GM19324 (cell line): ENCODE data around the gene RAPGEF1.
A peak's percentile ranks its signal among the peaks of the same experiment; 100 is the strongest.

Experiments used
- ATAC-seq: cut with Tn5 transposase; IDR thresholded peaks from one replicate; pipeline ENCODE4 v1.9.1; 2021; ENCODE audit warnings: mild to moderate bottlenecking, moderate library complexity; ENCODE audit not compliant: unreplicated experiment, low FRiP score

The RAPGEF1 gene

DNA sequence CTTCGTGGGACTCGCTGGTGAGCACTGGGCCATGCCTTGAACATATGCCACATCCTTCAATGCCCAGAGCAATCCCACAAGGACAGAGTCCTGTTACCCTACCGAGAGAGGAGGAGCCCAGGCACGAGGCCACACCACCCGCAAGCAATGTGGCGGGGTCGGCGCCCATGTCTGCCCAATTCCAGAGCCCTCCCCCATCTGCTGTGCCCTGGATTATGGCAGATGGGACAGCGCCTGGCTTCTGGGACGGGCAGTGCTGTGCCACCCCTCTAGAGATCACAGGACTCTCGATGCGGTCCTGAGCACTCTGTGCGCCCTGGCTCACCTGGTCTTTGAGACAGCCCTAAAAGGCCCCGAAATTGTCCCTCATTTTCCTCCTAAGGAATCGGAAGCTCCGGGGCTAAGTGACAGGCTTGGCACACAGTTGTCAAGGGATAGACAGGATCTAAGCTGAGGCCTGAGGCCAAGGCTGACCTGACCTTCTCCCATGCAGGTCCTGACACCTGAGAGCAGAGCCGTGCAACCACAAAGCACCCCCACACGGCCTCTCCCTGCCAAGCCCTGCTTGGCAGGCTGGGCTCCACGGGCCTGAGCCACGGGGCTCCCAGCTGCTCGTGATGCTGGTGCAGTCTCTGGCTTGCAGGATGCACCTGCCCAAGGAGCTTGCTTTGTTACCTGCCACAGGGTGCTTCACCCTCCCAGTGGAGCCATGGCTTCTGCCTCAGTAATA, 145.8 kb downstream of the RAPGEF1 start:
- ATAC-seq, result no peak

DNA sequence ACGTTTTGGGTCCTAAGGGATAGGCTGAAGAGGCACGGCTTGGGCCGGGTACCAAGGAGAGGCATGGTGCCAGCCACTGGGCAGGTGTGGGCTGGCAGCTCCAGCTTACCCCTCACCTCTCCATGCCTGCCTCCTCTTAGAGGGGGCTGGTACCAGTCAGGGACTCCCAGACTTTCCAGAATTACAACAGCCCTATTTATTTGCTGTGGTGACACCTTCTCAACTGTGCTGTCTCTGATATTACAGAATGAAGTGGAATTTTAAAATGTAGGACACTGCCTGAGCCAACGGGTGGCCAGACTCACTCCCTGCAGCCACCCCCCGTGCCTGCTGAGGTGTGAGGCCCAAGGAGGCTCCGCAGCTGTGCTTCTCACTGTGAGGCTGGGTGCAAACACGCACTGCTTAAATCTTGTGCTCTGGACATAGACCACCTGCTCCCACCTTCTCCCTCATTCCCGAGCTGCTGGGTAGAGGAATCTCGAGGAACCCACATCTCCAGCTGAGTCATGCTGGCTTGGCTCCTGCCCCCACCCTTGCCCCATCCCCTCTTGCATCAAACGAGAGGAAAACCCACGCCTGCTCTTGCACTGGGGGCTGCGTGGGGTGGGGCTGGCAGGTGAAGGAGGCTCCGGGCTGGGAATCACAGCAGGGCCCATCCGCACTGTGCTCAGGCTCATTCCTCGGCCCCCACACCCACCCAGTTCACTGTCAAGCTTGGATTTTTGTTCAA, 146.6 kb downstream of the RAPGEF1 start:
- no peak for ATAC-seq

DNA sequence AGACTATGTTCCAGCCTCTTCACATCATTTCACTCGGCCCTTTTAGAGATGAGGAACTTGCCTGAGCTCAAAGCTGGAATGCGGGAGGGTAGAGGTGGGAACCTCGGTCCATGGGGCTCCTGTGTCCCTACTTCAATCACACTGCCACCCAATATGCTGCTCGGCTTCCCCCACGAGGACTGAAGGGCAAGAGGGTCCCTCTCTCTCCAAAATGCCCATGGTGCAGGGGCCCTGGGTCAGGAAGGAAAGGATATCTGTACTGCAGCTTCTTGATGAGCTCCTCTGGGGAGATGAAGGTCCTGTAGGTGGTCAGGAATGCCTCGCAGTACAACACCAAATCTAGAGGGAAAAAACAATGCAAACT, 148.0 kb downstream of the RAPGEF1 start:
- no peak for ATAC-seq

DNA sequence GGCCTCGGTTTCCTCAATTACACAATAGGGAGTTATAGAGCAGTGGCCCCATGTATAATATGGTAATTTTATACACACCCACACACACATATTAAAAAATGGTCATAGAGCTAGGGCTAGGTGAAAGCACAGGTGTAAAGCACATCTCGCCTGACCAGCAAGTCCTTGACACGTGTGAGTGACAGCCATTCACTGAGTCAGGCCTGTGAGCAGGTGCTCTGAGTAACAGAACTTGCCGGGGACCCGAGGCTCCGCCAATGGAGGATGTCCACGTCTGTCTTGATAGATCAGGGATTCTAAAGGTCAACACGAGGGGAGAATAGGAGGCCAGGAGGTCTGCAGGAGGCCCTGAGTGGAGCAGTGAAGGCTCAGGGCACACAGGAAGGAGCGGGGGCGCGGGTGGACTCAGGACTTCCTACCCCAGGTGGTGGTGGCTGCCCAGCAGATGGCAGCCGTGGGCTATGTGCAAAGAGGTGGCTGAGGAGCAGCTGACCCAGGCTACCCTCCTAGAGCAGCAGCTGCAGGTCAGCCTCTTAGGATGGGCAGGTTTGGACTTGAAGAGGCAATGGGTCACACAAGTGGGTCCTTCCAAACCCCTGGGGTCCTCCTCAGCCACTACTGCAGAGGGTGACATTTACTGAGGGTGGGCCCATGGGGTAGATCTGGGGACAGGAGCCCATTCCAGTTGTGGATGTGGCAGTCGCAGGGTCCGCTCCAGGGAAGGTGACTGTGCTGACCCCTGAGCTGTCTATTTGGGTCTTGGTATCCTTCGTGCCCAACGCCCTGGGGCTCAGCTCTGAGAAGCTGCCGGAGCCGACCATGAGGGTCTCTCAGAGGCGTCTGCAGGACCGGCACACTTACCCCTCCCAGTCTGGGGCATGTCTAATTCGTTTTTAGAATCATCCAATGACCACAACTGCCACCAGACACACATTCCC, 148.7 kb downstream of the RAPGEF1 start:
- no peak for ATAC-seq

DNA sequence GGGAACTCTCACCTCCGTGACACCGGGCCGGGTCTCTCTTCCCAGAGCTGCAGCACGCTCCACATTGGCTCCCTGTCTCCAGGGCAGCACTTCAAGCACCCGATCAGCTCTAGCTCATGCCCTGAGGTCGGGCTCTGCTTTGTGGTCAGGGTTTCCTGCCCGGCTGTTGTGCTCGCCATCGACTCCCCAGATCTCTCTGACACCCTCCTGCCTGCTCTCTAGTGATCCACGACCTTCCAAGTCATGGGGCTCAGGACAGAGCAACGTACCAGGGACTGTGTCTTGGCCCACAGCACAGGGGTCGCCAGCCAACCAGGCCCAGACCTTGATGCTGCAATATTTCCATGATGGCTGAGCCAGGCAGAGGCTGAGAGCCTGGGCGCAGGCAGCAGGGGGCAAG, 149.4 kb downstream of the RAPGEF1 start:
- ATAC-seq, result no peak

DNA sequence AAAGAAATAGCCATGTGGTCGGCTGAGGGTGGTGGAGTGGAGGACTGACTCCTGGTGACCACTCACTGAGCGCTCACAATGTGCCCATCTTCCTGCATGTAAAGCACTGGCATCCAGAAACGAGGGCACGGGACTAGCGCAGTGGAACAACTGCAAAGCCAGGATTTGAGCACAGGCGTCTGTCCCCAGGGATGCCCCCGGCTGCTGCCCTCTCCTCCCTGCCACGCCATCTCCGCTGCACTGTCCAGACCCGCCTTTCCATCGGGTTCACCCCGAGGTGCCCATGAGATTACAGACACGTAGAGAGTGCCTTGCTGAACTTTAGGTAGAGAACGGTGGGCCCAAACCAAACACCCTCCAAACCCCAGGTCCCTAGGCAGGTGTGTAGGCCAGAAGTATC, 149.9 kb downstream of the RAPGEF1 start:
- no peak for ATAC-seq

DNA sequence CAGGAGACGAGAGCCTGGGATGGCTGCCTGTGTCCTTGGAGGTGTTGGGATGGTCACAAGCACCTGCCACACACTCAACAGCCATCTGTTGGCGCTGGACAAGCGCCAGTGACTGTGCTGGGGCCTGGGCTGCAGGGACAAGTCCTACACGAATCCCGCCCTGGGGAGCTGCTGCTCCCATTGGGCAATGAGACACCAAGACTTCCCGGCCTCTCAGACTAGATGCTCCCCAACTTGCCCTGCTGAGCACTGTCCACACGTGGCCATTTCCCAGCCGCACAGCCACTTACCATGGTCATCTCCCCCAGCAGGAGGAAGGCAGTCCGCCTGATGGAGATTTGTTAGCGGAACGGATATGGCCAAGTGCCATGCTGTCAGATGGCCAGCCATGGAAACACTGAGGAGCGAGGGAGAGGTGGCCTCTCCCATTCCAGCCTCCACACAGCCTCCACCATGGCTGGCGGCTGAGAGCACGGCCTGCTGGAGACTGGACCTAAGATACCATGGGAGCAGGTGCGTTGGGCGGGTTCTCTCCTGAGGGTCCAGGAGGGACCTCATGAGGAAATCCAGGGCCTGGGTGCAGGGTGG, 150.7 kb downstream of the RAPGEF1 start:
- ATAC-seq, result no peak

DNA sequence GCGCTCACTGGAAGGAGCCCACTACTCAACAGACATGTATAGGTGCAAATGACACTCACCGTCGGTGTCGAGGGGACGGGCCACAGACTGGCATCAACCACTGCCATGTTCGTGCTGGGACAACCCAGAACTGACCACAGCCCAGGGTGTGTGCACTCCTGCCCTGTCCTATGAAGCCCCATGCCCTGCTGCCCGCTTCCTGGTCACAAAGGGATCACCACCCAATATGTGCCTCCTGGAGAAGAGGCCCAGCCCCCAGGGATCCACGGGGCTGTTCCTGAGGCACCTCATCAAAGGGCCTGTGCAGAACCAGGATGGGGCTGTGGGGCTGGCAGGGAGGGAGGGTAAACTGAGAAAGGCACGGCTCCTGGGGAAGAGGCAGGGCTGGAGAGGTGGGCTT, 151.5 kb downstream of the RAPGEF1 start:
- ATAC-seq, result no peak

DNA sequence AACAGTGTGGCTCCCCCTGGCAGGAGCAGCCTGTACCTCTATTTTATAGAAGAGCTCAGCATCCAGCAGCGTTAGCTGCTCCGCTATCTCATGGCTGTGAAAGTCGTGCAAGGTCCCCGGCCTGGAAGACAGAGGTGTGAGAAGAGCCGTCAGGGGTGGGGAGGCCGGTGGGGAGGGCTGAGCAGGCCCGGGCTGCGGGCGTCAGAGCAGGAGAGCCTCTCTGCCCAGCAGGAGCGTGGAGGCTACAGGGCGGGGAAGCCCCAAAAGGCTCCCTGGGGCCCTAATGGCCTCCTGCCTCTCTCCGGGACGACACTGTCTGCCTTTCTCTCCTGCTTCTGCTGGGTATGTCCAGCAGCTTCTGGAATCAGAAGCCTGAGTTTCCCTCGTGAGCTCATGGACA, 152.0 kb downstream of the RAPGEF1 start:
- ATAC-seq, result no peak

DNA sequence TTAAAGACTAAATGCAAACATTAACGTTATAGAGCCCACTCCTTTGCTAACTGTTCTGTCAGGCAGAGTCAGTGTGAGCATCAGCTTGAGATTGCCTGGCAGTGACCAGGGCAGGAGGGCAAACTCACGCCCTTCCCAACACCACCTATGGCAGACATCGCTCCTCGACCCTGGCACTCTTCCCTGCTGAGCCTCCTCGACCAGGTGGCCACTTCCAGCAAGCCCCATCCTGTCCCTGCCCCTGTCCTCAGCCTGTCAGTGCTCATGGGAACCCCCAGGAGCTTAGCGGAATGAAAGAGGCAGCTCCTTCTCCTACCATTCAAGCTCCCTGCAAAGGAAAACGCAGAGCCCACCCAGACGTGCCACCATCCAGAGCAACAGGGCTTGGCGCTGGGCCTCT, 152.5 kb downstream of the RAPGEF1 start:
- no peak for ATAC-seq

DNA sequence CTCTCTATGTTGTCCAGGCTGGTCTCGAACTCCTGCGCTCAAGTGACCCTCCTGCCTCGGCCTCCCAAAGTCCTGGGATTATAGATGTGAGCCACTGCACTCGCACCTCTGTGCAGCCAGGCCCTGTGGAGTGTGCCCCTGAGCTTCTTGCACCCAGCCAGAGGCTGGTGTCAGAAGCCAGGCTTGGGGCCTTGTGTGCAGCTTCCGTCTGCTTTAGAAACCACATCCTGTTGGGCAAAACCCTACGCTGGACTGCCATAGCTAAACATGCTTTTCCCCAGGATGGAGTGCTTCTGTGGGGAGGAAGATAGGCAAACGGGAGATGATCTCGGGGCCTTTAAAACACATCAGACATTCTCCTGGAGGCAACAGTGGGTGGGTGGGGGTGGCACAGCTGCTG, 154.5 kb downstream of the RAPGEF1 start:
- ATAC-seq, result no peak

DNA sequence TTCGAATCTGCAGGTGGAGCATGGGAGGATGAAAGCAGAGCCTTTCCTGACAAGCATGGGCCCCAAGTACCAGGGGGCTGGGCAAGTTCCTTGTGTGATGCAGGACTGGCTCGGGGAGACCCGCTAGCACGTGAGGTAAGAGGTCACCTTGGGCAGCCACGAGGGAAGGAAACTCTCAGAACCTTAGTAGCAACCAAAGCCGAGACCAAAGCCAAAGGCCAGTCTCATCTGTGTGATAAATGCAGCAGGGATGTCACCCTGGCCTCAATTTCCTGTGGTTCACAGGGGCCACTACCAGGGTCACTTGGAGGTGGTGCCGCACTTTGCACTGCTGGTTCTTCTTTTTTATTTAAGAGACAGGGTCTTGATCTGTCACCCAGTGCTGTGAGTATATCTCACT, 155.0 kb downstream of the RAPGEF1 start:
- ATAC-seq, result no peak

DNA sequence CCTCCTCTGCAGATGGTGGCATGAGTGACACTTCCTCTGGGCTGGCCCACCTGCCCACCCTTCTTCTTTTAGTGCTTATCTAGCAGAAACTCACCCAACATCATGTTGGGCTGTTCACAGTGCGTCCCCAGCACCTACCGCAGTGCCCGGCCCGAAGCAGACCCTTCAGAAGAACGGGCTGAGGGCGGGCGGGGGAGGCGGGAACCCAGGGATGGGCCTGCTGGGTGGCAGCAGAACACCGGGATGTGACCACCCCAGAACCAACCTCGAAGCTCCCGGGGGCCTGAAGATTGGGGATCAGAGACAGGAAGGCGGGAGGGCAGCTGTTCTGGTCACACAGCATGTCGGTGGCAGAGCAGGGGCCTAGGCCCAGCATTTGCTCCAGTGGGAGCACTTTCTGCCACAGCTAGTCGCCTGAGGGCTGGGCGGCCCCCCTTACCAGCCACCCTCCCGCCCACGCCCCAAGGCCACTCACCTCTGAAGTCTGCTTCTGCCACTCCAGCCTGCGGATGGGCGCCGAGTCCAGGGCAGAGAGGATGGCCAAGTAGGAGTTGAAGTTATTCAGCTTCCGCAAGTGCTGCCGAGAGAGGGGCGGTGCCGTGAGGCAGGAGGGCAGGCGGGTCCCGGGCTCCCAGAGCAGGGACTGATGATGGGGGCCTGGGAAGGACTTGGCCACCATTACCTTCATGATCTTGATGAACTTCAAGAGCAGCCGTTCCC, 155.9 kb downstream of the RAPGEF1 start:
- no peak for ATAC-seq

DNA sequence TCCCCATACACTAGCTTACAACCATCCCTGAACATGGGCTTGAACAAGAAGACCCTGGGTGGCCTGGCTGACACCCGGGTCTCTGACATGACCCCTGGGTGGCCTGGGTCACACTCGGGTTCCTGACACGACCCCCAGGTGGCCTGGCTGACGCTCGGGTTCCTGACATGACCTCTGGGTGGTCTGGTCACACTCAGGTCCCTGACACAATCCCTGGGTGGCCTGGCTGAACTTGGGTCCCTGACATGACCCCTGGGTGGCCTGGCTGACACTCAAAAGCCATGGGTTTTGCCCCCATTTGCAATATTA, 156.6 kb downstream of the RAPGEF1 start:
- no peak for ATAC-seq

DNA sequence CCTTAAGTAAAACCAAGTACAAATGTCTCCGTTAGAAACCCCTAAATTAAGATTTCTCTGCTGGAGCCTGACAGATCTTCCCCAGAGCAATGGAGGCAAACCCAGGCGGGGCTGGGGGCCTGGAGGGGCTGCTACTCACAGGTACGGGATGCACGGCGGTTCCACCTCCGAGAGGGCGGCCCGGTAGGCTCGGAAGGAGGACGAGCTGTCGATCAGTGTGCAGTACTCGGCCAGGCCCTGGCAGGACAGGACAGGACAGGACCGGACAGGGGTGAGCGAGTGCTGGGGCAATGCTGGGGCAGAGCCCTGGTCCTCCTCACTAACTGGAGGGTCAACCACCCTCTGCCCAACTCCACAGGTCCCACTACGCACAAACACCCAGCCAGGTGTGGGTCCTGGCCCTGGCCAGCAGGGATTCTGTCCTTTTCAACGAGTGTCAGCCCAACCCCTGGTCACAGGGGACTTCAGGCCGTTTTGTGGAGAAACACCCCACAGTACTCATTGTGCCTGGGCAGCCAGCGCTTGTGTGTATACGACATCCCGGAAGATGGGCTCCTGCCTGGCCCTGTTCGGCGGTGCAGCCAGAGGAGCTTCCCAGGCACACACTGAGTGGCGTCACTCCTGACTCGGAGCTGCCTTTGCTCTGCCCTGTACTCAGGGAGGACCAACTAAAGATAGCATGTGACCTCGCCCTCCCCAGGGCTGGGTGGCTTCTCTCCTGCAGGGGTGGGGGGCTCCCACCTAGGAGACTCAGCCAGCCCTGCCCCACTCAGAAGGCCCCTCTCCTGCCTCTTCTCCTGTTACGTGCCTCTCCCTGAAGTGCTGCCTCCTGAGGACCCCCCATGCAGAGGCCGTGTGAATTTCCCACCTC, 157.2 kb downstream of the RAPGEF1 start:
- ATAC-seq, result no peak

DNA sequence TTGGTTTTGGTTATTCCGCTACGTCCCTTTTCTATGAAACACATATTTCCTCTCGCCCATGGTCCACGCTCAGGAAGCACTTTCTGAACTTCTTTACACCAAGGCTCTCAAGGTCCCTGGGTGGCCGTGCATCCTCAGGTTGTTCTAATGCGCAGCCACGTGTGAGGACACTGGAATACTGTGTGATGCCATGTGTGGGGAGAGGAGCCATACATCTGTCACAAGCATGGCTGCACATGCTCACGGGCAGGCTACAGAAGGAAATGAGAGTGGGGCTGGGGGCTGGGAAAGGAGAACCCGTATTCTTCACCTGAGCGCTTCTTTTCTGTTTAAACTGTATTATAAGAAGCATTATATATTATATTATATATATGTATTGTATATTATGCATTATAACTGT, 157.8 kb downstream of the RAPGEF1 start:
- ATAC-seq, result no peak

DNA sequence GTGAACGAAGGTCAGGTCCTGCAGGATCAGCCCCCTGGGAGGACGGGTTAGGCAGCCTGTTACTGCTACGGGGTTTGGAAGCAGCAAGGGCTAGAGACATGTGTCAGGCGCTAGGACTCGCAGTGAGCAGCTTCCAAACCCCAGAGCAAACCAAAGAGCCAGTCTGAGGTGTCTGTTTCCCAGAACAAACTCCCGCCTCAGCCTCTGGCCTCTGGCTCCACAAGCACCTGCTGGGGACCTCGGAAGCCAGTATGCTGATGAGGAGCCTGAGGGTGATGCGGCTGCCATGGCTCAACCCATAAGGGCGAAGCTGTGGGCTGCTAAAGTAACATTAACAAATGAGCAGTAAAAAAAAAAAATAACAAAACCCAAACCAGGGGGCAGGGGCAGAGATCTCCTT, 159.5 kb downstream of the RAPGEF1 start:
- no peak for ATAC-seq

DNA sequence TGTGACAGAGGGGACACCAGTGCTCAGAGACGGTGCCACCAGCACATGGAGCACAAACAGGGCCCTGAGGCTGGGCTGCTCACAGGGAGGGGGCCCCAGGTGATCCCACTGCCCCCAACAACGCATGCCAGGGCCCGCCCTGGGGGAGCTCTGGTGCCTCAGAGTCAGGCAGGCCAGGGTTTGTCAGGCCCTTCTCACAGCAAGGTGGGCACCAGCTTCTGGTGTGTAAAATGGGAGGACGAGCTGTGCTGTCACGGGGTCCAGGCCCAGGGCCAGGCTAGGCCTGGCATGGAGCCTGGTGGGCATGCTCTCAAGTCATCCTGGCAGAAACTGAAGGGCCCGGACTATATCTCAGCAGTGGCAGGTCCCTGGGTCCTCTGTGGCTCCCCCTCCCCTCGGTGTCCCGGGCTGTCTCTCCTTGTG, 160.1 kb downstream of the RAPGEF1 start:
- no peak for ATAC-seq

DNA sequence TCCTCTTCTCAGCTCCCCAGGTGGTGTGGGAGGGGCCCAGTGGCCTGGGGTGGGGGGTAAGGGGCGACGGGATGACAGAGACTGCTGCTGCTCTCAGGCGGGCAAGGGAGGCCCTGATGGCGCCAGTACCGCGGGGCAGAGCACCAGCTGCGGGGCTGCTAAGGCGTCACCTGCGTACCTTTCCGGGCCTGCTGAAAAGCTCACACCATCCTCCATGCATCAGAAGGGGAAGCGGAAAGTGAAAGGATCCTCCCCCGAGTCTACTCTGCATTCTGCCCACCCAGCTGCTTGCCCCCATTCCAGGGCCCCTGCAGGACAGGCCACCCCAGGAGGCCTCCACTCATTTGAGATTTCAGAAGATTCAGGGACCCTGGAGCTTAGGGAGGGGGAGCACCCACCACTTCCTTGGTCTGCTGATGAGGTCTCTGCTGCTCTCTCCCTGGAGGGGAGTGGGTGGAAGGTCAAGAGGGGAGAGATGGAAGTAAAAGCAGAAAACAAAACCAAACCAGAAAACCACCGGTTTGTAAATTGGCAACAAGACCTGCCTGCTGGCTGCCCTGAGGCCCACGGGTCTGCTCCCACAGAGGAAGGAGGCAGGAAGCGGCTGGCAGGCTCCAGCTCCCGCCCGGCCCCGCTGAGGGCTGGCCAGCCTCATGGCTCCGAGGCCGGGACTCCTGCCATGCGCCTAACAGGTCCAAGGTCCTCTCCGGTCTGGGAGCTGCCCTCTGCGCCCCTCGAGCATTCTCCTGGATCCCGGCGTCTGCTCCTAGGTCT, 161.0 kb downstream of the RAPGEF1 start:
- peak; percentile 40 for ATAC-seq
